ENCODE data around the gene PDZD4.

DNA sequence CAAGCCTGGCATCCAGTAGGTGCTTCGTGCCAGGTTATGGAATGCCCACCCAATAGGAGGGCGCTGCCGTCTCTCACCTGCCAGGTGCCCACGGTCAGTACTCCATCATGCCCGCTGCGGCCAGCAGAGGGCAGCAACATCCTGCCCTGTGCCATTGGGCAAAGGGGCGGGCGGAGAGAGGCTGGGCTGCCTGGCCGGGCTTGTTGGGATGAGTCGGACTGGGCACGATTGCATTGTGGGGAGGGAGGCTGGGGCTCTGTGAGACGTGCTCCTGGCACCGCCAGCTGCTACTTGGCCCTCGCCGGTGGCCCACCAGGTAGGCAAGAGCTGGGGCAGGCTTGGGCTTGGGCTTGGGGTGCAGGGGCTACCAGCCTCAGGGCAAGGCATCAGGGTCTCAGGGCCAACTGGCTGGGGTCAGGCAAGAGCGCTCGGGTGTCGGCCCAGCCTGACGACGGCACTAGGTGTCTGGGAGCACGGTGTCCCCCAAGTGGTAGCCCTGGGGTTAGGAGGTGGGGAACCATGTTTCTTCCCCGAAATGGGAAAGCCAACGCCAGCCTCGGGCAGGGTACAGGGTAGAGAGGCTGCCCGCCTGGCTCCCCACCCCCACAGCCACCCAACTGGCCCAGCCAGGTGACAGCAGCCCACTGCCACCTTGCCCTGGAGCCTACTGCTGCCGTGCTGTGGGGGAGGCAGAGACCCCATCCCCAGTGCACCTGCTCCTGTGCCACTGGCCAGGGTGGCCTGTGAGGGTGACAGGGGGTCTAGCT, 66.2 kb downstream of the PDZD4 start, which contains the start of gene PLXNB3:
- TF ChIP-seq, protein P1, sequence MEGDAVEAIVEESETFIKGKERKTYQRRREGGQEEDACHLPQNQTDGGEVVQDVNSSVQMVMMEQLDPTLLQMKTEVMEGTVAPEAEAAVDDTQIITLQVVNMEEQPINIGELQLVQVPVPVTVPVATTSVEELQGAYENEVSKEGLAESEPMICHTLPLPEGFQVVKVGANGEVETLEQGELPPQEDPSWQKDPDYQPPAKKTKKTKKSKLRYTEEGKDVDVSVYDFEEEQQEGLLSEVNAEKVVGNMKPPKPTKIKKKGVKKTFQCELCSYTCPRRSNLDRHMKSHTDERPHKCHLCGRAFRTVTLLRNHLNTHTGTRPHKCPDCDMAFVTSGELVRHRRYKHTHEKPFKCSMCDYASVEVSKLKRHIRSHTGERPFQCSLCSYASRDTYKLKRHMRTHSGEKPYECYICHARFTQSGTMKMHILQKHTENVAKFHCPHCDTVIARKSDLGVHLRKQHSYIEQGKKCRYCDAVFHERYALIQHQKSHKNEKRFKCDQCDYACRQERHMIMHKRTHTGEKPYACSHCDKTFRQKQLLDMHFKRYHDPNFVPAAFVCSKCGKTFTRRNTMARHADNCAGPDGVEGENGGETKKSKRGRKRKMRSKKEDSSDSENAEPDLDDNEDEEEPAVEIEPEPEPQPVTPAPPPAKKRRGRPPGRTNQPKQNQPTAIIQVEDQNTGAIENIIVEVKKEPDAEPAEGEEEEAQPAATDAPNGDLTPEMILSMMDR (IDR thresholded peaks at IDR 0.05; ENCODE audit: low read depth, low read length, missing input control), result peak; percentile 80
- peak; percentile 87 to 97 for TF ChIP-seq RAD21 (IDR thresholded peaks at IDR 0.05)
- TF ChIP-seq, protein P2, sequence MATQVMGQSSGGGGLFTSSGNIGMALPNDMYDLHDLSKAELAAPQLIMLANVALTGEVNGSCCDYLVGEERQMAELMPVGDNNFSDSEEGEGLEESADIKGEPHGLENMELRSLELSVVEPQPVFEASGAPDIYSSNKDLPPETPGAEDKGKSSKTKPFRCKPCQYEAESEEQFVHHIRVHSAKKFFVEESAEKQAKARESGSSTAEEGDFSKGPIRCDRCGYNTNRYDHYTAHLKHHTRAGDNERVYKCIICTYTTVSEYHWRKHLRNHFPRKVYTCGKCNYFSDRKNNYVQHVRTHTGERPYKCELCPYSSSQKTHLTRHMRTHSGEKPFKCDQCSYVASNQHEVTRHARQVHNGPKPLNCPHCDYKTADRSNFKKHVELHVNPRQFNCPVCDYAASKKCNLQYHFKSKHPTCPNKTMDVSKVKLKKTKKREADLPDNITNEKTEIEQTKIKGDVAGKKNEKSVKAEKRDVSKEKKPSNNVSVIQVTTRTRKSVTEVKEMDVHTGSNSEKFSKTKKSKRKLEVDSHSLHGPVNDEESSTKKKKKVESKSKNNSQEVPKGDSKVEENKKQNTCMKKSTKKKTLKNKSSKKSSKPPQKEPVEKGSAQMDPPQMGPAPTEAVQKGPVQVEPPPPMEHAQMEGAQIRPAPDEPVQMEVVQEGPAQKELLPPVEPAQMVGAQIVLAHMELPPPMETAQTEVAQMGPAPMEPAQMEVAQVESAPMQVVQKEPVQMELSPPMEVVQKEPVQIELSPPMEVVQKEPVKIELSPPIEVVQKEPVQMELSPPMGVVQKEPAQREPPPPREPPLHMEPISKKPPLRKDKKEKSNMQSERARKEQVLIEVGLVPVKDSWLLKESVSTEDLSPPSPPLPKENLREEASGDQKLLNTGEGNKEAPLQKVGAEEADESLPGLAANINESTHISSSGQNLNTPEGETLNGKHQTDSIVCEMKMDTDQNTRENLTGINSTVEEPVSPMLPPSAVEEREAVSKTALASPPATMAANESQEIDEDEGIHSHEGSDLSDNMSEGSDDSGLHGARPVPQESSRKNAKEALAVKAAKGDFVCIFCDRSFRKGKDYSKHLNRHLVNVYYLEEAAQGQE (IDR thresholded peaks at IDR 0.05), result no peak

Data from liver (tissue), 3 donors.